ENCODE results near the gene IQGAP2. TPM values are rescaled to one million over a fixed set of nuclear protein-coding genes. Genes with fewer than 3 reads are reported as not detected.

IQGAP2 gene
- total and polyA plus RNA-seq, 2 donors (not counting 1 experiment from before 2014, with no cell fraction given): 8.1 to 15.0 TPM

DNA sequence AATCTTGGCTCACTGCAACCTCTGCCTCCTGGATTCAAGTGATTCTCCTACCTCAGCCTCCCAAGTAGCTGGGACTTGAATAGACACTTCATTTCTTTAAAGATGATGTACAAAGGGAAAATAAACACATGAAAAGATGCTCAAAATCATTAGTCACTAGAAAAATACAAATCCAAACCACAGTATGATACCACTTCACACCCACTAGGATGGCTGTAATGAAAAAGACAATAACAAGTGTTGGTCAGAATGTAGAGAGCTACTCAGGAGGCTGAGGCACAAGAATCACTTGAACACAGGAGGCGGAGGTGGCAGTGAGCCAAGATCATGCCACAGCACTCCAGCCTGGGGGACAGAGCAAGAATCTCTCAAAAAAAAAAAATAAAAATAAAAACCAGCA is 207.1 kb downstream of the IQGAP2 start:
- Mint-ChIP-seq H3K4me3 (no peak overlapping the region), H3K9me3 (ENCODE audit: insufficient read depth) (no peaks in the 10 kb centered on the region), H3K27me3 (no peaks in the 10 kb centered on the region), H3K4me1 (peaks cover 9% of the 10 kb centered on the region), H3K27ac (no peak overlapping the region)
- Histone ChIP-seq H3K27ac (ENCODE audit: low read length in 2 of 2) (no peak overlapping the region), H3K79me2 (ENCODE audit: control insufficient read depth, insufficient read depth, low read length) (no peaks in the 10 kb centered on the region), H3K36me3 (replicated peaks in 1 of 2; ENCODE audit: control extremely low read depth in 1 of 2, control insufficient read depth in 1 of 2, extremely low read depth in 1 of 2, insufficient read depth in 2 of 2, low read length in 1 of 2) (peaks cover 0 to 4% of the 10 kb centered on the region in 2 experiments), H4K20me1 (ENCODE audit: control insufficient read depth, insufficient read depth, low read length, poor library complexity, severe bottlenecking) (no peaks in the 10 kb centered on the region), H3K4me3 (ENCODE audit: control extremely low read depth in 1 of 5, extremely low read depth in 1 of 5, insufficient read depth in 1 of 5, low read depth in 2 of 5, low read length in 4 of 5) (no peak overlapping the region), H3K4me2 (replicated peaks; ENCODE audit: low read depth, low read length, poor library complexity, severe bottlenecking) (no peak overlapping the region), H3K4me1 (ENCODE audit: control insufficient read depth in 2 of 2, insufficient read depth in 2 of 2, low read length in 2 of 2) (peaks cover 0 to 7% of the 10 kb centered on the region in 2 donors), H3K27me3 (replicated peaks in 1 of 4; ENCODE audit: control extremely low read depth in 1 of 4, control insufficient read depth in 3 of 4, insufficient read depth in 4 of 4, low read length in 3 of 4) (no peaks in the 10 kb centered on the region), H2AFZ (ENCODE audit: insufficient read depth, low read depth, low read length, poor library complexity, severe bottlenecking) (no peak overlapping the region), H3K9me3 (ENCODE audit: control extremely low read depth in 1 of 3, control insufficient read depth in 2 of 3, insufficient read depth in 1 of 3, low read length in 2 of 3) (no peaks in the 10 kb centered on the region), H3K9ac (ENCODE audit: low read length) (no peak overlapping the region)
- no peak for ATAC-seq (ENCODE audit: low read depth)
- ChIA-PET POLR2A (no interaction called here), CTCF (interaction anchor here (1.0 to 2.1 kb wide), 2 partner anchors 164 kb away, joined by 5 to 10 read pairs; no protein-coding TSS in a partner anchor)
- no peak for TF ChIP-seq EZH2 (IDR thresholded peaks at IDR 0.05; ENCODE audit: borderline replicate concordance, insufficient read depth, low read depth, low read length, poor library complexity, severe bottlenecking)
- TF ChIP-seq, protein P1, sequence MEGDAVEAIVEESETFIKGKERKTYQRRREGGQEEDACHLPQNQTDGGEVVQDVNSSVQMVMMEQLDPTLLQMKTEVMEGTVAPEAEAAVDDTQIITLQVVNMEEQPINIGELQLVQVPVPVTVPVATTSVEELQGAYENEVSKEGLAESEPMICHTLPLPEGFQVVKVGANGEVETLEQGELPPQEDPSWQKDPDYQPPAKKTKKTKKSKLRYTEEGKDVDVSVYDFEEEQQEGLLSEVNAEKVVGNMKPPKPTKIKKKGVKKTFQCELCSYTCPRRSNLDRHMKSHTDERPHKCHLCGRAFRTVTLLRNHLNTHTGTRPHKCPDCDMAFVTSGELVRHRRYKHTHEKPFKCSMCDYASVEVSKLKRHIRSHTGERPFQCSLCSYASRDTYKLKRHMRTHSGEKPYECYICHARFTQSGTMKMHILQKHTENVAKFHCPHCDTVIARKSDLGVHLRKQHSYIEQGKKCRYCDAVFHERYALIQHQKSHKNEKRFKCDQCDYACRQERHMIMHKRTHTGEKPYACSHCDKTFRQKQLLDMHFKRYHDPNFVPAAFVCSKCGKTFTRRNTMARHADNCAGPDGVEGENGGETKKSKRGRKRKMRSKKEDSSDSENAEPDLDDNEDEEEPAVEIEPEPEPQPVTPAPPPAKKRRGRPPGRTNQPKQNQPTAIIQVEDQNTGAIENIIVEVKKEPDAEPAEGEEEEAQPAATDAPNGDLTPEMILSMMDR (IDR thresholded peaks at IDR 0.05): no peak
- DNase-seq: no peak
- intact Hi-C loops (cut with micrococcal nuclease): no loop called here
- whole genome bisulfite sequencing (ENCODE audit: insufficient coverage): 100% methylated on average over 1 of the region's 1 CpG

DNA sequence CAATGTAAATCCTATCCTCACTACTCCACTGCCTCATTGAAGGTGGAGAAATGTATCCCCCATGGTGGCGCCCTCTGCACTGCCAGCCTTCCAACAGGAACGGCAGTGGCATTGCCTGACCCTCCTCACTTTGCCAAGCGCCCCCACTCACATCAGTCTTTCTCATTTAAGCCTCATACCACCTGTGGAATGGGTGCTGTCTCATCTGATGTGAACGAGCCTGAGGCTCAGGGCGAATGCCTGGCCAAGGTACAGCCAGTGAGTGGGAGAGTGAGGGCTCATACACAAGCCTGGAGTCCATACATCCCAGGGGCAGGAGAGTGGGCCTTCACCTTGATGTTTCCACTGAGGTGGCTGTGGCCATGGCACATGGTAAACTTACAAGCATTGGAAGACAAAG is 209.9 kb downstream of the IQGAP2 start:
- no peak overlapping the region for H3K9ac ChIP-seq (ENCODE audit: low read length)
- H3K36me3 ChIP-seq (replicated peaks in 1 of 2; ENCODE audit: control extremely low read depth in 1 of 2, control insufficient read depth in 1 of 2, extremely low read depth in 1 of 2, insufficient read depth in 2 of 2, low read length in 1 of 2): no peaks in the 10 kb centered on the region
- Mint-ChIP-seq H3K27me3 (no peaks in the 10 kb centered on the region), H3K4me1 (peaks cover 5% of the 10 kb centered on the region), H3K9me3 (ENCODE audit: insufficient read depth) (no peaks in the 10 kb centered on the region), H3K27ac (no peak overlapping the region), H3K4me3 (no peak overlapping the region)
- WGBS (ENCODE audit: insufficient coverage): 92% methylated on average over 2 of the region's 5 CpGs
- peaks cover 0 to 7% of the 10 kb centered on the region in 2 donors for H3K4me1 ChIP-seq (ENCODE audit: control insufficient read depth in 2 of 2, insufficient read depth in 2 of 2, low read length in 2 of 2)
- no peak overlapping the region for H3K4me2 ChIP-seq (replicated peaks; ENCODE audit: low read depth, low read length, poor library complexity, severe bottlenecking)
- CTCF ChIA-PET: interaction anchor here (1.0 to 1.1 kb wide), 2 partner anchors 10 to 13 kb away, joined by 3 to 4 read pairs; no protein-coding TSS in a partner anchor
- no peaks in the 10 kb centered on the region for H3K79me2 ChIP-seq (ENCODE audit: control insufficient read depth, insufficient read depth, low read length)
- no peak overlapping the region for H3K27ac ChIP-seq (ENCODE audit: low read length in 2 of 2)
- POLR2A ChIA-PET: no interaction called here
- no peaks in the 10 kb centered on the region for H3K27me3 ChIP-seq (replicated peaks in 1 of 4; ENCODE audit: control extremely low read depth in 1 of 4, control insufficient read depth in 3 of 4, insufficient read depth in 4 of 4, low read length in 3 of 4)
- TF ChIP-seq EZH2 (IDR thresholded peaks at IDR 0.05; ENCODE audit: borderline replicate concordance, insufficient read depth, low read depth, low read length, poor library complexity, severe bottlenecking): no peak
- TF ChIP-seq, protein P1 (IDR thresholded peaks at IDR 0.05): no peak
- intact Hi-C loops (cut with micrococcal nuclease): no loop called here
- H3K9me3 ChIP-seq (ENCODE audit: control extremely low read depth in 1 of 3, control insufficient read depth in 2 of 3, insufficient read depth in 1 of 3, low read length in 2 of 3): no peaks in the 10 kb centered on the region
- H4K20me1 ChIP-seq (ENCODE audit: control insufficient read depth, insufficient read depth, low read length, poor library complexity, severe bottlenecking): no peaks in the 10 kb centered on the region
- no peak overlapping the region for H2AFZ ChIP-seq (ENCODE audit: insufficient read depth, low read depth, low read length, poor library complexity, severe bottlenecking)
- H3K4me3 ChIP-seq (ENCODE audit: control extremely low read depth in 1 of 5, extremely low read depth in 1 of 5, insufficient read depth in 1 of 5, low read depth in 2 of 5, low read length in 4 of 5): no peak overlapping the region
- no peak for ATAC-seq (ENCODE audit: low read depth)
- DNase-seq: no peak
